GM12878 (cell line): Measurements from ENCODE around the gene GPR4.

Experiments used
- BRCA1 ChIP-seq: IDR thresholded peaks from 2 replicates; pipeline ENCODE4 v1.6.1; 2011; ENCODE audit warnings: low read depth, low read length, improper control_type of control experiment
- EZH2 ChIP-seq: IDR thresholded peaks from 2 replicates; pipeline ENCODE4 v1.6.1; 2012; ENCODE audit warnings: low read depth, mild to moderate bottlenecking, control low read depth, inconsistent platforms, low read length, borderline replicate concordance; ENCODE audit not compliant: control insufficient read depth
- MYC ChIP-seq: IDR thresholded peaks from 2 replicates; pipeline ENCODE4 v1.6.1; 2011; ENCODE audit warnings: mild to moderate bottlenecking, low read length, moderate library complexity, inconsistent platforms; ENCODE audit not compliant: insufficient read depth, insufficient replicate concordance, insufficient read length, severe bottlenecking
- TF ChIP-seq, protein P1 (sequence below): IDR thresholded peaks from 2 replicates; pipeline ENCODE4 v1.6.1; 2012; ENCODE audit warnings: mild to moderate bottlenecking, low read depth, low read length
- TF ChIP-seq, protein P2 (sequence below): IDR thresholded peaks from 2 replicates; pipeline ENCODE4 v1.6.1; 2012; ENCODE audit warnings: low read depth, low read length, improper control_type of control experiment

DNA sequence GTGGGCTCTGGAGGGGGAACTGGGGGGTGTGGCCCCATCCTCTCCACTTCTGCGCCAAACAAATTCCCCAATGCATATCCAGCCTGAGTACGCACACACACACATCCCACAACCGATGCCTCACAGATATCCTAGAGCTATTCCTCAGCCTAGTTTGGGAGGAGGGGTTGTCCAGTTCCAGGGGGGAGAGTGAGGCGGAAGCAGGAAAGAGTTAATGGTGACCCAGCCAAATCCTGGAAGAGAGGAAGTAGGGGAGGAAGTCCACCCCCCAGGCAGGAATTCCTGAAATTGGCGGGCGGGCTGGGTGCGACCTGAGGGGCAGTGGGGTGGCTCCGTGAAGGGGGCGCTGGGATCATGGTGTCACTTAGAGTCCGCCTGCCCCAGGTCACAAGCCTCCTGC is 897 bp downstream of the GPR4 start:
- TF ChIP-seq MYC (no peak), BRCA1 (no peak), EZH2 (no peak)
- TF ChIP-seq, protein P1, sequence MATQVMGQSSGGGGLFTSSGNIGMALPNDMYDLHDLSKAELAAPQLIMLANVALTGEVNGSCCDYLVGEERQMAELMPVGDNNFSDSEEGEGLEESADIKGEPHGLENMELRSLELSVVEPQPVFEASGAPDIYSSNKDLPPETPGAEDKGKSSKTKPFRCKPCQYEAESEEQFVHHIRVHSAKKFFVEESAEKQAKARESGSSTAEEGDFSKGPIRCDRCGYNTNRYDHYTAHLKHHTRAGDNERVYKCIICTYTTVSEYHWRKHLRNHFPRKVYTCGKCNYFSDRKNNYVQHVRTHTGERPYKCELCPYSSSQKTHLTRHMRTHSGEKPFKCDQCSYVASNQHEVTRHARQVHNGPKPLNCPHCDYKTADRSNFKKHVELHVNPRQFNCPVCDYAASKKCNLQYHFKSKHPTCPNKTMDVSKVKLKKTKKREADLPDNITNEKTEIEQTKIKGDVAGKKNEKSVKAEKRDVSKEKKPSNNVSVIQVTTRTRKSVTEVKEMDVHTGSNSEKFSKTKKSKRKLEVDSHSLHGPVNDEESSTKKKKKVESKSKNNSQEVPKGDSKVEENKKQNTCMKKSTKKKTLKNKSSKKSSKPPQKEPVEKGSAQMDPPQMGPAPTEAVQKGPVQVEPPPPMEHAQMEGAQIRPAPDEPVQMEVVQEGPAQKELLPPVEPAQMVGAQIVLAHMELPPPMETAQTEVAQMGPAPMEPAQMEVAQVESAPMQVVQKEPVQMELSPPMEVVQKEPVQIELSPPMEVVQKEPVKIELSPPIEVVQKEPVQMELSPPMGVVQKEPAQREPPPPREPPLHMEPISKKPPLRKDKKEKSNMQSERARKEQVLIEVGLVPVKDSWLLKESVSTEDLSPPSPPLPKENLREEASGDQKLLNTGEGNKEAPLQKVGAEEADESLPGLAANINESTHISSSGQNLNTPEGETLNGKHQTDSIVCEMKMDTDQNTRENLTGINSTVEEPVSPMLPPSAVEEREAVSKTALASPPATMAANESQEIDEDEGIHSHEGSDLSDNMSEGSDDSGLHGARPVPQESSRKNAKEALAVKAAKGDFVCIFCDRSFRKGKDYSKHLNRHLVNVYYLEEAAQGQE, result no peak
- TF ChIP-seq, protein P2, sequence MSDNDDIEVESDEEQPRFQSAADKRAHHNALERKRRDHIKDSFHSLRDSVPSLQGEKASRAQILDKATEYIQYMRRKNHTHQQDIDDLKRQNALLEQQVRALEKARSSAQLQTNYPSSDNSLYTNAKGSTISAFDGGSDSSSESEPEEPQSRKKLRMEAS, result no peak
